ENCODE data around the gene TOR1AIP2.

The TOR1AIP2 gene

GRCh38 chr1:179877586-179878265, at the start of gene TOR1AIP2:
TSS of gene TOR1AIP2 (minus strand) at chr1:179877803. CDS start at chr1:179852665, 25,138 bp downstream.
- DNase-seq, result peak; percentile 78

GRCh38 chr1:179926850-179927205, 49.2 kb upstream of the TOR1AIP2 start:
- DNase-seq, result no peak

- DNase-seq, result no peak
These were observed 48.6 kb upstream of the TOR1AIP2 start for GRCh38 chr1:179925922-179926849.

GRCh38 chr1:179925302-179925701, 47.7 kb upstream of the TOR1AIP2 start:
- no peak for DNase-seq

- DNase-seq, result no peak
These were observed 46.7 kb upstream of the TOR1AIP2 start for GRCh38 chr1:179924268-179924667.

- DNase-seq, result no peak
These were observed 45.4 kb upstream of the TOR1AIP2 start for GRCh38 chr1:179923029-179923428.

- no peak for DNase-seq
These were observed 44.6 kb upstream of the TOR1AIP2 start for GRCh38 chr1:179921981-179922872.

- DNase-seq, result no peak
These were observed 43.9 kb upstream of the TOR1AIP2 start for GRCh38 chr1:179921472-179921871.

GRCh38 chr1:179917601-179918429, 40.2 kb upstream of the TOR1AIP2 start:
- DNase-seq, result no peak

GRCh38 chr1:179911812-179912211, 34.2 kb upstream of the TOR1AIP2 start:
- DNase-seq, result no peak

GRCh38 chr1:179910934-179911333, 33.3 kb upstream of the TOR1AIP2 start:
- no peak for DNase-seq

- DNase-seq, result no peak
These were observed 12.0 kb upstream of the TOR1AIP2 start for GRCh38 chr1:179889589-179889988.

- no peak for DNase-seq
These were observed 10.5 kb upstream of the TOR1AIP2 start for GRCh38 chr1:179888071-179888470.

GRCh38 chr1:179883745-179884138, 6.1 kb upstream of the TOR1AIP2 start:
- DNase-seq, result no peak

GRCh38 chr1:179883040-179883744, 5.6 kb upstream of the TOR1AIP2 start:
- DNase-seq, result no peak

GRCh38 chr1:179882253-179883039, 4.8 kb upstream of the TOR1AIP2 start, which contains the start of gene TOR1AIP1:
TSS of gene TOR1AIP1 (plus strand) at chr1:179882285. CDS start at chr1:179882503, 218 bp downstream.
- DNase-seq, result peak; percentile 95

- peak; percentile 75 for DNase-seq
These were observed 4.1 kb upstream of the TOR1AIP2 start for GRCh38 chr1:179881642-179882252.

- DNase-seq, result no peak
These were observed 2.2 kb upstream of the TOR1AIP2 start for GRCh38 chr1:179879797-179880196.

GRCh38 chr1:179876300-179876715, 1.3 kb downstream of the TOR1AIP2 start:
- DNase-seq, result no peak
